Gastrocnemius medialis (tissue), 4 donors: ENCODE data around the gene METTL17.

Experiments used
- CTCF ChIP-seq, 5 experiments: fragments of 450-650 bp in 3 of 5; fragments of 200-600 bp in 2 of 5; sonication (generic) in 2 of 5; IDR thresholded peaks in 4 of 5; conservative IDR thresholded peaks in 1 of 5; 1 replicate in 4 of 5; 2 replicates in 1 of 5; pipeline ENCODE4 v1.5.1; 2016 to 2019; ENCODE audit warnings: antibody characterized with exemption in 5 of 5, mild to moderate bottlenecking in 3 of 5, moderate library complexity in 3 of 5
- POLR2A ChIP-seq, 2 donors: fragments of 450-650 bp; IDR thresholded peaks; one replicate each; pipeline ENCODE4 v1.6.1; 2017; ENCODE audit warnings: antibody characterized with exemption in 2 of 2, mild to moderate bottlenecking in 2 of 2, moderate library complexity in 2 of 2

DNA sequence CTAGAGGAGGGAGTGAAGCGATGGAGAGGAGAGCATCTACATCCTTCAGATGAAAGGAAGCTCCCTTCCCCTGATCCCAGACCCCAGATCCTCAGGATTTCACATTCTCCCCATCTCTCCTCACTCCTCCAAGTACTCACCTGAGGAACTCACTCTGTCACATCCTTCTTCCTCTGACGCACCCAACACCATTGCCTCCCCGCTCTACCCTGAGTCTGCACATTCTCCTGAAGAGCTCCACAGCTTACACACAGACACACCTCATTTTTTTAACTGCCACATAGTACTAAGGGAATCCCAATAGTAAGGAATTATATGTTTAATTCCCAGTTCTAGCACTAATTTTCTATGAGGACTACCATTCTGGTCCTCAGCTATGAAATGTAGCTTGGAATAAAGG, 16.3 kb upstream of the METTL17 start:
- TF ChIP-seq CTCF (IDR thresholded peaks at IDR 0.05 in 4 of 5, conservative IDR thresholded peaks at IDR 0.05 in 1 of 5) (no peak), POLR2A (IDR thresholded peaks at IDR 0.05) (no peak)
